Measurements from ENCODE around the gene P2RY13. TPM values are rescaled to one million over a fixed set of nuclear protein-coding genes. Genes with fewer than 3 reads are reported as not detected.

P2RY13 gene
- total and polyA plus RNA-seq, 2 of the 13 experiments (the other 11 are each of a cell fraction or from before 2014, with no cell fraction given), result not detected

DNA sequence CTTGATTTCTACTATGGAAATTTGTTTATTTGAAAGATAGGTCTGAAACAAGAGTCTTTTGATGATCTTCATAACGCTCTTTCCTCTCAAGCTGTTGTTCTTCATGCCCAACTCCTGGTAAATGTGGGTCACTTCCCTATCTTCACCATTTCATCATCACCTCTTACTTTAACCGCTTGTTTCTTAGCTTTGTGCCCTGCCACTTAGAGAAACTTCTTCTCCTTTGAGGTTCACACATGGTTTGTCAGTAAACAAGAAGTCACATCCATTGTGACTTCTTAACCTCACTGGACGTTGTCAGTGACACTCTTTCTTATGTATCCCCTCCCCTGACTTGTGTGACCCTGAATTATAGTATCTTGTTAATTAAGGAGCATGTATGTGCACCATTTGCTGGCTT, 16.9 kb upstream of the P2RY13 start:
- CTCF ChIA-PET (ENCODE audit: low intra/inter-chr PET ratio, low total read pairs), result no interaction called here
- no TSS peak for BruUV-seq (replicated peaks)
- POLR2A ChIA-PET, result no interaction called here
- Histone ChIP-seq H3K4me1 (ENCODE audit: insufficient read depth, low read length) (no peaks in the 10 kb centered on the region), H3K27ac (ENCODE audit: extremely low read length, insufficient read depth, low read length) (no peak overlapping the region), H3K9me3 (ENCODE audit: low read length) (no peaks in the 10 kb centered on the region), H3K79me2 (ENCODE audit: insufficient read depth, low read length) (no peaks in the 10 kb centered on the region), H3K9ac (ENCODE audit: insufficient read depth, low read depth, low read length) (no peak overlapping the region), H3K27me3 (ENCODE audit: control insufficient read depth in 1 of 2, insufficient read depth in 2 of 2, low read length in 2 of 2) (no peaks in the 10 kb centered on the region), H2AFZ (ENCODE audit: low read length) (no peak overlapping the region), H3K36me3 (replicated peaks in 1 of 2; ENCODE audit: control insufficient read depth in 1 of 2, insufficient read depth in 2 of 2, low read length in 2 of 2) (no peaks in the 10 kb centered on the region), H4K20me1 (ENCODE audit: insufficient read depth, low read length) (no peaks in the 10 kb centered on the region), H3K4me2 (ENCODE audit: low read depth, low read length) (no peak overlapping the region), H3K4me3 (replicated peaks in 1 of 3; ENCODE audit: insufficient read depth in 1 of 3, low read depth in 2 of 3, low read length in 3 of 3) (no peak overlapping the region)
- TF ChIP-seq ZNF333 (CRISPR knock-in tag; IDR thresholded peaks at IDR 0.05; ENCODE audit: borderline replicate concordance), result no peak
- TF ChIP-seq KAT2B (IDR thresholded peaks at IDR 0.05; ENCODE audit: borderline replicate concordance, low read depth, low read length), result no peak
- no peak for TF ChIP-seq RFXAP (CRISPR knock-in tag; IDR thresholded peaks at IDR 0.05; ENCODE audit: borderline replicate concordance)
- TF ChIP-seq, protein P1, sequence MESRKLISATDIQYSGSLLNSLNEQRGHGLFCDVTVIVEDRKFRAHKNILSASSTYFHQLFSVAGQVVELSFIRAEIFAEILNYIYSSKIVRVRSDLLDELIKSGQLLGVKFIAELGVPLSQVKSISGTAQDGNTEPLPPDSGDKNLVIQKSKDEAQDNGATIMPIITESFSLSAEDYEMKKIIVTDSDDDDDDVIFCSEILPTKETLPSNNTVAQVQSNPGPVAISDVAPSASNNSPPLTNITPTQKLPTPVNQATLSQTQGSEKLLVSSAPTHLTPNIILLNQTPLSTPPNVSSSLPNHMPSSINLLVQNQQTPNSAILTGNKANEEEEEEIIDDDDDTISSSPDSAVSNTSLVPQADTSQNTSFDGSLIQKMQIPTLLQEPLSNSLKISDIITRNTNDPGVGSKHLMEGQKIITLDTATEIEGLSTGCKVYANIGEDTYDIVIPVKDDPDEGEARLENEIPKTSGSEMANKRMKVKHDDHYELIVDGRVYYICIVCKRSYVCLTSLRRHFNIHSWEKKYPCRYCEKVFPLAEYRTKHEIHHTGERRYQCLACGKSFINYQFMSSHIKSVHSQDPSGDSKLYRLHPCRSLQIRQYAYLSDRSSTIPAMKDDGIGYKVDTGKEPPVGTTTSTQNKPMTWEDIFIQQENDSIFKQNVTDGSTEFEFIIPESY (CRISPR knock-in tag; IDR thresholded peaks at IDR 0.05), result no peak
- TF ChIP-seq, protein P2, sequence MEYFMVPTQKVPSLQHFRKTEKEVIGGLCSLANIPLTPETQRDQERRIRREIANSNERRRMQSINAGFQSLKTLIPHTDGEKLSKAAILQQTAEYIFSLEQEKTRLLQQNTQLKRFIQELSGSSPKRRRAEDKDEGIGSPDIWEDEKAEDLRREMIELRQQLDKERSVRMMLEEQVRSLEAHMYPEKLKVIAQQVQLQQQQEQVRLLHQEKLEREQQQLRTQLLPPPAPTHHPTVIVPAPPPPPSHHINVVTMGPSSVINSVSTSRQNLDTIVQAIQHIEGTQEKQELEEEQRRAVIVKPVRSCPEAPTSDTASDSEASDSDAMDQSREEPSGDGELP (IDR thresholded peaks at IDR 0.05; ENCODE audit: borderline replicate concordance, low read depth), result no peak
- TF ChIP-seq MBNL3 (CRISPR knock-in tag; conservative IDR thresholded peaks at IDR 0.05), result no peak
- TF ChIP-seq ZMAT3 (CRISPR knock-in tag; conservative IDR thresholded peaks at IDR 0.05), result no peak
- TF ChIP-seq HMGA1 (CRISPR knock-in tag; conservative IDR thresholded peaks at IDR 0.05), result no peak
- TF ChIP-seq GATAD2A (CRISPR knock-in tag; IDR thresholded peaks at IDR 0.05), result no peak
- TF ChIP-seq ZNF224 (CRISPR knock-in tag; IDR thresholded peaks at IDR 0.05), result no peak
- TF ChIP-seq ZNF652 (CRISPR knock-in tag; IDR thresholded peaks at IDR 0.05; ENCODE audit: borderline replicate concordance, low read depth), result no peak
- no peak for TF ChIP-seq ZNF674 (CRISPR knock-in tag; IDR thresholded peaks at IDR 0.05; ENCODE audit: low read depth)
- WGBS (ENCODE audit: low lambda C conversion rate), result 35% methylated on average over 3 of the region's 3 CpGs
- DNase-seq (ENCODE audit: low spot score) (no peak), FAIRE-seq (no peak), ATAC-seq (no peak)
- in situ Hi-C loops (cut with HindIII; ENCODE audit: extremely low pct_ligation_motif_present, low pct_unique_long_range_greater_than_20kb) (no loop called here), intact Hi-C loops (cut with micrococcal nuclease; ENCODE audit: unreplicated experiment) (no loop called here)
